GM12878 (cell line): ENCODE data around the gene POU2F1. TPM values are rescaled to one million over a fixed set of nuclear protein-coding genes. Genes with fewer than 3 reads are reported as not detected.

ENCODE experiments used
- ATAC-seq: fragments of 200-7000 bp; cut with Tn5 transposase; 3 replicates; pipeline ENCODE4 v1.9.1; 2020; ENCODE audit warnings: mild to moderate bottlenecking, moderate library complexity
- BruUV-seq: library from RNA; stranded (reverse); fragments of 400-500 nt; replicated peaks from 2 replicates; lab custom pipeline; 2021; lab: Mats Ljungman, UMichigan
- CTCF ChIA-PET: fragments of 300-600 bp; sonication (Branson Sonifier 250); formaldehyde crosslinking; extraction: SDS; loops from one replicate; lab custom pipeline; 2021; ENCODE audit warnings: inconsistent platforms; lab: Yijun Ruan, JAX
- POLR2A ChIA-PET: fragments of 350-600 bp; formaldehyde crosslinking; extraction: SDS; loops from one replicate; lab custom pipeline; 2021; ENCODE audit warnings: inconsistent platforms; lab: Charles Lee
- RAD21 ChIA-PET: fragments of 300-600 bp; sonication (Branson Sonifier 250); formaldehyde crosslinking; loops from one replicate; lab custom pipeline; 2023; ENCODE audit warnings: antibody characterized with exemption; ENCODE audit not compliant: unreplicated experiment; lab: Charles Lee
- SMC1A ChIA-PET: fragments of 300-600 bp; sonication (Branson Sonifier 250); formaldehyde crosslinking; loops from one replicate; lab custom pipeline; 2023; ENCODE audit not compliant: unreplicated experiment, uncharacterized antibody; lab: Charles Lee
- DNase-seq: peaks from one replicate; pipeline ENCODE4 v3.0.0-alpha.2; 2011; ENCODE audit warnings: low read depth, low spot score
- FAIRE-seq: peaks from 3 replicates; lab custom pipeline; 2011; peaks lifted over from hg19 to GRCh38; lab: Jason Lieb, UNC
- H2AFZ ChIP-seq: 2 replicates; pipeline ENCODE4 v1.6.0; 2011; ENCODE audit warnings: low read depth, low read length, control low read depth; ENCODE audit not compliant: control insufficient read depth
- H3K27ac ChIP-seq: 2 replicates; pipeline ENCODE4 v1.5.1; 2011; ENCODE audit warnings: control low read depth; ENCODE audit not compliant: control insufficient read depth, insufficient read depth
- H3K27me3 ChIP-seq, 2 experiments: replicated peaks in 1 of 2; 2 replicates each; pipeline versions ENCODE4 v1.6.0 to v1.6.1; 2011; ENCODE audit warnings: low read length in 1 of 2; ENCODE audit not compliant: control insufficient read depth in 2 of 2, insufficient read depth in 2 of 2
- H3K36me3 ChIP-seq, 2 experiments: 2 replicates each; pipeline ENCODE4 v1.5.1; 2011; ENCODE audit warnings: low read length in 1 of 2; ENCODE audit not compliant: control insufficient read depth in 2 of 2, insufficient read depth in 2 of 2
- H3K4me1 ChIP-seq: 2 replicates; pipeline ENCODE4 v1.6.1; 2011; ENCODE audit warnings: mild to moderate bottlenecking, low read length, moderate library complexity, mixed read lengths; ENCODE audit not compliant: control insufficient read depth, insufficient read depth
- H3K4me2 ChIP-seq: 2 replicates; pipeline ENCODE4 v1.6.0; 2011; ENCODE audit warnings: control low read depth; ENCODE audit not compliant: control insufficient read depth, insufficient read depth
- H3K4me3 ChIP-seq: fragments of 200-600 bp; sonication (generic); 2 replicates; pipeline ENCODE4 v1.5.1; 2016
- H3K79me2 ChIP-seq: 2 replicates; pipeline ENCODE4 v1.6.0; 2011; ENCODE audit warnings: low read length; ENCODE audit not compliant: control insufficient read depth, insufficient read depth
- H3K9ac ChIP-seq: 2 replicates; pipeline ENCODE4 v1.8.0; 2011; ENCODE audit warnings: low read length, control low read depth, mixed read lengths; ENCODE audit not compliant: control insufficient read depth, insufficient read depth
- H3K9me3 ChIP-seq: replicated peaks from 3 replicates; pipeline ENCODE4 v1.5.1; 2011; ENCODE audit warnings: mild to moderate bottlenecking, low read length; ENCODE audit not compliant: control insufficient read depth, insufficient read depth
- H4K20me1 ChIP-seq: 2 replicates; pipeline ENCODE4 v1.6.0; 2011; ENCODE audit not compliant: control insufficient read depth, insufficient read depth
- ASH2L ChIP-seq: fragments of 300-600, 200-600 bp; sonication (generic); IDR thresholded peaks from 2 replicates; pipeline ENCODE4 v1.6.1; 2017; ENCODE audit warnings: low read depth, mild to moderate bottlenecking, borderline replicate concordance
- ATF2 ChIP-seq: IDR thresholded peaks from 2 replicates; pipeline ENCODE4 v1.6.1; 2012; ENCODE audit warnings: low read length, inconsistent platforms
- BCL11A ChIP-seq: IDR thresholded peaks from 2 replicates; pipeline ENCODE4 v1.6.1; 2011; ENCODE audit warnings: low read depth, low read length
- CBX3 ChIP-seq: fragments of 200-600 bp; sonication (generic); IDR thresholded peaks from 2 replicates; pipeline ENCODE4 v1.6.1; 2016; ENCODE audit warnings: low read depth, borderline replicate concordance
- CREM ChIP-seq: IDR thresholded peaks from 2 replicates; pipeline ENCODE4 v1.6.1; 2014; ENCODE audit warnings: antibody characterized with exemption, low read depth
- KAT2A ChIP-seq: conservative IDR thresholded peaks from 2 replicates; pipeline ENCODE4 v1.6.1; 2011; ENCODE audit warnings: low read depth, low read length; ENCODE audit not compliant: control insufficient read depth
- KDM1A ChIP-seq: fragments of 200-600 bp; sonication (generic); IDR thresholded peaks from 2 replicates; pipeline ENCODE4 v1.6.1; 2016; ENCODE audit warnings: borderline replicate concordance
- MTA2 ChIP-seq: fragments of 450-650 bp; IDR thresholded peaks from 2 replicates; pipeline ENCODE4 v1.6.1; 2016; ENCODE audit warnings: low read depth, mild to moderate bottlenecking, moderate library complexity
- PBX3 ChIP-seq: IDR thresholded peaks from 2 replicates; pipeline ENCODE4 v1.6.1; 2011; ENCODE audit warnings: mild to moderate bottlenecking, low read depth, low read length, moderate library complexity; ENCODE audit not compliant: insufficient replicate concordance
- POU2F2 ChIP-seq: IDR thresholded peaks from 3 replicates; pipeline ENCODE4 v1.6.1; 2011; ENCODE audit warnings: low read depth, mild to moderate bottlenecking, low read length, borderline replicate concordance
- SIN3A ChIP-seq: IDR thresholded peaks from 2 replicates; pipeline ENCODE4 v1.6.1; 2012; ENCODE audit warnings: low read depth, low read length, improper control_type of control experiment
- SMAD1 ChIP-seq: fragments of 450-650 bp; IDR thresholded peaks from 2 replicates; pipeline ENCODE4 v1.6.1; 2018; ENCODE audit warnings: mild to moderate bottlenecking, low read depth; ENCODE audit not compliant: partially characterized antibody
- YBX1 ChIP-seq: fragments of 450-650 bp; IDR thresholded peaks from 2 replicates; pipeline ENCODE4 v1.6.1; 2016; ENCODE audit warnings: antibody characterized with exemption
- WGBS: methylation state at CpG from one replicate; pipeline ENCODE4 v1.1.6; 2016; ENCODE audit warnings: low lambda C conversion rate; ENCODE audit not compliant: insufficient replicate concordance, insufficient coverage; ENCODE audit errors: missing lambda C conversion rate; 5-methylcytosine and 5-hydroxymethylcytosine counted together
- in situ Hi-C: fragments of 300-500 bp; cut with MboI; formaldehyde crosslinking; loops from 9 replicates; pipeline ENCODE4 v1.14.3; 2018; ENCODE audit warnings: mixed read lengths
- intact Hi-C: fragments of 100-400 bp; cut with micrococcal nuclease; formaldehyde crosslinking; loops from one replicate; pipeline ENCODE4 v1.14.2; 2022; ENCODE audit not compliant: unreplicated experiment
- polyA plus RNA-seq, 11 experiments: library from polyadenylated mRNA; depleted of rRNA in 4 of 11; unstranded in 6 of 11; stranded (reverse) in 5 of 11; fragments of >200 nt; fragmentation: Nextera tagmentation in 4 of 11; fragmentation: Illumina TruSeq in 1 of 11; extraction: Ambion mirVana in 4 of 11; extraction: Trizol in 1 of 11; gene quantifications; 1 replicate in 1 of 11; 2 replicates in 10 of 11; pipeline versions ENCODE4 v1.2.1 to v1.2.3, GENCODE V29; 2011 to 2016; ENCODE audit warnings: inconsistent platforms in 2 of 11, missing spikeins in 2 of 11, low read depth in 1 of 11
- total RNA-seq, 4 experiments: library from RNA; depleted of rRNA in 3 of 4; stranded (reverse); fragments of >200 nt in 3 of 4; fragmentation: Illumina TruSeq in 1 of 4; extraction: Trizol in 1 of 4; gene quantifications; 2 replicates each; pipeline versions ENCODE4 v1.2.1 to v1.2.3, GENCODE V29; 2013 to 2021
- TF ChIP-seq, protein P1 (sequence below): IDR thresholded peaks from 2 replicates; pipeline ENCODE4 v1.6.1; 2012; ENCODE audit warnings: low read depth, low read length, improper control_type of control experiment

Gene POU2F1
- total and polyA plus RNA-seq, 10 of the 15 experiments (the other 5 are each of a cell fraction or from before 2014, with no cell fraction given): 2.5 to 21.7 (median 12.5) TPM

DNA sequence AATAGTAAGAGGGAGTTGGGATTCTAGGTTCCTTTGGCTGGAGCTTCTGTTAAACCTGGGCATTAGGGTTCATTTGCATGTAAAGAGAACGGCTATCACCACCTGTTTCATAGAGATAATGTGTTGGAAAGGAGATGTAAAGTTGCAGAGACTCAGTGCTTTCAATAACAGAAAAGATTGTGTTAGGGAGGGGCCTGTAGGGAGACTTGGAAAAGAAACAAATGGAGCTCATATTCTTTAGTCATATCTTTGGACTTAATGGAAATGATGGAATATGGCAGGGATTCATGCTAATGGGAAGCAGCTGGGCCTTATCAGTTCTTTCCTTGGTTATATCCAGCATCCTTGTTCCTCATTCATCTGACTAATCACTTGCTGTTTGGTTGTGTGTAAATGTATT is 152.7 kb downstream of the POU2F1 start:
- SMC1A ChIA-PET: interaction anchor here (1.1 to 3.5 kb wide), 8 partner anchors 9 to 109 kb away, joined by 3 to 16 read pairs (median 6); no protein-coding TSS in a partner anchor
- in situ Hi-C loops: no loop called here
- Histone ChIP-seq H3K27me3 (no peaks in the 10 kb centered on the region), H3K9me3 (no peaks in the 10 kb centered on the region), H3K27ac (no peak overlapping the region), H2AFZ (no peak overlapping the region), H3K4me3 (no peak overlapping the region), H3K79me2 (no peaks in the 10 kb centered on the region), H3K4me1 (no peaks in the 10 kb centered on the region), H3K9ac (no peak overlapping the region), H3K4me2 (no peak overlapping the region), H4K20me1 (no peaks in the 10 kb centered on the region), H3K36me3 (peaks cover 8 to 15% of the 10 kb centered on the region in 2 experiments)
- WGBS: 100% methylated on average over 1 of the region's 1 CpG
- DNase-seq: no peak
- RAD21 ChIA-PET: interaction anchor here (0.7 to 1.7 kb wide), 3 partner anchors 10 to 160 kb away, joined by 3 to 5 read pairs (median 3); no protein-coding TSS in a partner anchor
- POLR2A ChIA-PET: no interaction called here
- BruUV-seq: no TSS peak
- FAIRE-seq: no peak
- CTCF ChIA-PET: interaction anchor here (0.8 to 1.9 kb wide), 5 partner anchors 24 to 167 kb away, joined by 3 to 5 read pairs (median 4); no protein-coding TSS in a partner anchor
- no peak for ATAC-seq
- intact Hi-C loops: no loop called here
- TF ChIP-seq CBX3: no peak
- TF ChIP-seq ATF2: no peak
- no peak for TF ChIP-seq KAT2A
- TF ChIP-seq MTA2: no peak
- TF ChIP-seq, protein P1, sequence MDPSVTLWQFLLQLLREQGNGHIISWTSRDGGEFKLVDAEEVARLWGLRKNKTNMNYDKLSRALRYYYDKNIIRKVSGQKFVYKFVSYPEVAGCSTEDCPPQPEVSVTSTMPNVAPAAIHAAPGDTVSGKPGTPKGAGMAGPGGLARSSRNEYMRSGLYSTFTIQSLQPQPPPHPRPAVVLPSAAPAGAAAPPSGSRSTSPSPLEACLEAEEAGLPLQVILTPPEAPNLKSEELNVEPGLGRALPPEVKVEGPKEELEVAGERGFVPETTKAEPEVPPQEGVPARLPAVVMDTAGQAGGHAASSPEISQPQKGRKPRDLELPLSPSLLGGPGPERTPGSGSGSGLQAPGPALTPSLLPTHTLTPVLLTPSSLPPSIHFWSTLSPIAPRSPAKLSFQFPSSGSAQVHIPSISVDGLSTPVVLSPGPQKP: no peak
- TF ChIP-seq BCL11A: no peak
- no peak for TF ChIP-seq PBX3
- no peak for TF ChIP-seq POU2F2
- no peak for TF ChIP-seq YBX1
- TF ChIP-seq SIN3A: no peak
- no peak for TF ChIP-seq KDM1A
- TF ChIP-seq SMAD1: no peak
- no peak for TF ChIP-seq CREM
- TF ChIP-seq ASH2L: no peak
